Endothelial cell of umbilical vein (primary cell): ENCODE results near the gene TPCN1. TPM values are rescaled to one million over a fixed set of nuclear protein-coding genes. Genes with fewer than 3 reads are reported as not detected.

ENCODE experiments used
- BruUV-seq: library from RNA; stranded (reverse); fragments of 400-500 nt; replicated peaks from 2 replicates; lab custom pipeline; 2021; lab: Mats Ljungman, UMichigan
- CTCF ChIA-PET: fragments of 300-600, 350-600 bp; sonication (Branson Sonifier 250); formaldehyde crosslinking; loops from one replicate; lab custom pipeline; 2021; ENCODE audit warnings: antibody characterized with exemption, inconsistent platforms; lab: Charles Lee
- POLR2A ChIA-PET: fragments of 300-600, 350-600 bp; sonication (Branson Sonifier 250); formaldehyde crosslinking; loops from one replicate; lab custom pipeline; 2021; ENCODE audit warnings: antibody characterized with exemption, inconsistent platforms; lab: Charles Lee
- DNase-seq: peaks from one replicate; pipeline ENCODE4 v3.0.0-alpha.2; 2011; ENCODE audit warnings: low read depth, low spot score
- FAIRE-seq: peaks from 2 replicates; lab custom pipeline; 2011; peaks lifted over from hg19 to GRCh38; lab: Jason Lieb, UNC
- H2AFZ ChIP-seq: 2 replicates; pipeline ENCODE4 v1.6.0; 2012; ENCODE audit warnings: low read depth, low read length, control low read depth, inconsistent platforms
- H3K27ac ChIP-seq: 2 replicates; pipeline ENCODE4 v1.5.1; 2011; ENCODE audit warnings: low read depth, mild to moderate bottlenecking, control low read depth, low read length, moderate library complexity; ENCODE audit not compliant: insufficient read depth
- H3K27me3 ChIP-seq, 2 experiments: 2 replicates each; pipeline versions ENCODE4 v1.6.0 to v1.6.1; 2011; ENCODE audit warnings: low read length in 2 of 2, mixed read lengths in 1 of 2; ENCODE audit not compliant: control insufficient read depth in 2 of 2, insufficient read depth in 2 of 2
- H3K36me3 ChIP-seq, 2 experiments: 2 replicates in 1 of 2; 3 replicates in 1 of 2; pipeline ENCODE4 v1.5.1; 2011; ENCODE audit warnings: low read length in 2 of 2, mild to moderate bottlenecking in 1 of 2, moderate library complexity in 1 of 2; ENCODE audit not compliant: control insufficient read depth in 2 of 2, insufficient read depth in 2 of 2; ENCODE audit errors: extremely low read depth in 1 of 2
- H3K4me1 ChIP-seq: 3 replicates; pipeline ENCODE4 v1.5.1; 2011; ENCODE audit warnings: mild to moderate bottlenecking, low read length; ENCODE audit not compliant: control insufficient read depth, insufficient read depth; ENCODE audit errors: extremely low read depth
- H3K4me2 ChIP-seq: 2 replicates; pipeline ENCODE4 v1.6.1; 2011; ENCODE audit warnings: low read length, control low read depth, mixed read lengths; ENCODE audit not compliant: insufficient read depth
- H3K4me3 ChIP-seq, 3 experiments: fragments of 200-600 bp in 1 of 3; sonication (generic), shearing (Covaris generic) in 1 of 3; replicated peaks in 1 of 3; 2 replicates each; pipeline ENCODE4 v1.5.1; 2011 to 2016; ENCODE audit warnings: control low read depth in 3 of 3, low read length in 3 of 3, mild to moderate bottlenecking in 2 of 3, inconsistent platforms in 1 of 3, low read depth in 1 of 3, moderate library complexity in 1 of 3; ENCODE audit not compliant: insufficient read depth in 1 of 3
- H3K79me2 ChIP-seq: 2 replicates; pipeline ENCODE4 v1.6.0; 2012; ENCODE audit warnings: low read length, inconsistent platforms; ENCODE audit not compliant: control insufficient read depth, insufficient read depth
- H3K9ac ChIP-seq: replicated peaks from 2 replicates; pipeline ENCODE3; 2011; ENCODE audit warnings: low read length, control low read depth; ENCODE audit not compliant: insufficient read depth; ENCODE audit errors: extremely low read depth
- H3K9me1 ChIP-seq: replicated peaks from 3 replicates; pipeline ENCODE4 v1.6.0; 2011; ENCODE audit warnings: mild to moderate bottlenecking, low read length; ENCODE audit not compliant: control insufficient read depth, insufficient read depth; ENCODE audit errors: extremely low read depth
- H3K9me3 ChIP-seq: replicated peaks from 2 replicates; pipeline ENCODE4 v1.5.1; 2012; ENCODE audit warnings: low read length, inconsistent platforms; ENCODE audit not compliant: control insufficient read depth, insufficient read depth
- H4K20me1 ChIP-seq: replicated peaks from 2 replicates; pipeline ENCODE3; 2011; ENCODE audit warnings: mild to moderate bottlenecking, low read length; ENCODE audit not compliant: control insufficient read depth, insufficient read depth; ENCODE audit errors: extremely low read depth
- EZH2 ChIP-seq: IDR thresholded peaks from 2 replicates; pipeline ENCODE4 v1.6.1; 2012; ENCODE audit warnings: borderline replicate concordance, low read depth, mild to moderate bottlenecking, moderate library complexity, low read length, inconsistent platforms; ENCODE audit not compliant: severe bottlenecking
- GATA2 ChIP-seq: IDR thresholded peaks from 2 replicates; pipeline ENCODE4 v1.7.0; 2011; ENCODE audit warnings: low read depth, mild to moderate bottlenecking, moderate library complexity, mixed read lengths, low read length; ENCODE audit not compliant: insufficient read length, insufficient read depth
- MYC ChIP-seq: IDR thresholded peaks from one replicate; pipeline ENCODE4 v1.6.1; 2011; ENCODE audit warnings: mild to moderate bottlenecking, low read depth, low read length
- dilution Hi-C: fragments of 300-500 bp; cut with MboI; formaldehyde crosslinking; loops from one replicate; pipeline ENCODE4 v1.15.0; 2019; ENCODE audit warnings: low sequenced_read_pairs; ENCODE audit not compliant: extremely low pct_ligation_motif_present
- intact Hi-C: fragments of 100-400 bp; cut with micrococcal nuclease; formaldehyde crosslinking; loops from one replicate; pipeline ENCODE4 v1.10.0; 2022
- polyA plus RNA-seq, 4 experiments: library from polyadenylated mRNA; depleted of rRNA in 3 of 4; stranded (reverse) in 3 of 4; unstranded in 1 of 4; fragments of >200 nt; gene quantifications; 2 replicates each; pipeline versions ENCODE4 v1.2.1 to v1.2.3, GENCODE V29; 2011 to 2012; ENCODE audit warnings: missing spikeins in 1 of 4
- total RNA-seq: library from RNA; stranded (reverse); gene quantifications from 2 replicates; pipeline ENCODE4 v1.2.3, GENCODE V29; 2021

Gene TPCN1
- total and polyA plus RNA-seq, 2 donors (not counting 3 experiments of a cell fraction or from before 2014, with no cell fraction given): 19.5 to 28.3 TPM

- TF ChIP-seq GATA2 (no peak), MYC (no peak)
- Histone ChIP-seq H3K9me3 (no peaks in the 10 kb centered on the region), H3K27ac (no peak overlapping the region), H3K9ac (no peak overlapping the region), H3K9me1 (no peaks in the 10 kb centered on the region), H3K4me1 (no peaks in the 10 kb centered on the region), H4K20me1 (no peaks in the 10 kb centered on the region), H3K27me3 (no peaks in the 10 kb centered on the region), H3K79me2 (no peaks in the 10 kb centered on the region), H2AFZ (no peak overlapping the region), H3K4me2 (no peak overlapping the region), H3K36me3 (no peaks in the 10 kb centered on the region), H3K4me3 (no peak overlapping the region)
- FAIRE-seq: no peak
- intact Hi-C loops: no loop called here
- ChIA-PET POLR2A (no interaction called here), CTCF (no interaction called here)
- BruUV-seq: no TSS peak
- DNase-seq: no peak
- dilution Hi-C loops: no loop called here
Measured at GRCh38 chr12:113201187-113202177, 19.8 kb upstream of the TPCN1 start.

GRCh38 chr12:113202300-113203075, 18.8 kb upstream of the TPCN1 start:
- CTCF ChIA-PET: interaction anchor here (0.8 to 1.0 kb wide), 2 partner anchors 15 to 223 kb away, joined by 3 read pairs; no protein-coding TSS in a partner anchor
- H4K20me1 ChIP-seq: no peaks in the 10 kb centered on the region
- POLR2A ChIA-PET: no interaction called here

More at GRCh38 chr12:113202300-113203075, 18.8 kb upstream of the TPCN1 start:
- no peaks in the 10 kb centered on the region for H3K9me1 ChIP-seq
- no peaks in the 10 kb centered on the region for H3K79me2 ChIP-seq
- H3K4me3 ChIP-seq: no peak overlapping the region
- DNase-seq (no peak), FAIRE-seq (no peak)
- dilution Hi-C loops: no loop called here
- no peaks in the 10 kb centered on the region for H3K27me3 ChIP-seq
- no peak overlapping the region for H2AFZ ChIP-seq
- H3K36me3 ChIP-seq: no peaks in the 10 kb centered on the region
- no peak overlapping the region for H3K4me2 ChIP-seq
- H3K9ac ChIP-seq: no peak overlapping the region
- no peaks in the 10 kb centered on the region for H3K9me3 ChIP-seq
- no peak for TF ChIP-seq EZH2
- no peaks in the 10 kb centered on the region for H3K4me1 ChIP-seq
- intact Hi-C loops: no loop called here
- BruUV-seq: no TSS peak
- H3K27ac ChIP-seq: no peak overlapping the region
